ENCODE results near the gene OR10D3.

GRCh38 chr11:124153821-124154220, 29.3 kb upstream of the OR10D3 start:
- TF ChIP-seq CHD2 (IDR thresholded peaks at IDR 0.05; ENCODE audit: low read length, partially characterized antibody) (no peak), RAD21 (IDR thresholded peaks at IDR 0.05; ENCODE audit: low read length) (no peak), EZH2phosphoT487 (IDR thresholded peaks at IDR 0.05; ENCODE audit: borderline replicate concordance, low read depth) (no peak), CTCF (IDR thresholded peaks at IDR 0.05) (no peak), EP300 (IDR thresholded peaks at IDR 0.05; ENCODE audit: borderline replicate concordance in 1 of 2, low read depth in 1 of 2, low read length in 1 of 2) (no peak), ELF1 (IDR thresholded peaks at IDR 0.05) (no peak), YY1 (IDR thresholded peaks at IDR 0.05; ENCODE audit: low read depth) (no peak), FOXM1 (IDR thresholded peaks at IDR 0.05; ENCODE audit: low read depth) (no peak), GABPA (IDR thresholded peaks at IDR 0.05; ENCODE audit: low read depth) (no peak), JUND (IDR thresholded peaks at IDR 0.05) (no peak), NFIC (IDR thresholded peaks at IDR 0.05; ENCODE audit: borderline replicate concordance) (no peak)

Data from SK-N-SH (cell line).